ENCODE data around the gene HOXD13. TPM values are rescaled to one million over a fixed set of nuclear protein-coding genes. Genes with fewer than 3 reads are reported as not detected.

HOXD13 gene
- total and polyA plus RNA-seq, 2 donors (not counting 1 experiment from before 2014, with no cell fraction given) = not detected

GRCh38 chr2:176071330-176072291, 20.9 kb upstream of the HOXD13 start:
- Histone ChIP-seq H3K9ac (ENCODE audit: low read length) (no peak overlapping the region), H3K9me3 (ENCODE audit: control extremely low read depth in 1 of 3, control insufficient read depth in 2 of 3, insufficient read depth in 1 of 3, low read length in 2 of 3) (peaks cover 0 to 33% (median 3%) of the 10 kb centered on the region in 3 donors), H3K4me1 (ENCODE audit: control insufficient read depth in 2 of 2, insufficient read depth in 2 of 2, low read length in 2 of 2) (peaks cover 11 to 16% of the 10 kb centered on the region in 2 donors), H3K79me2 (ENCODE audit: control insufficient read depth, insufficient read depth, low read length) (no peaks in the 10 kb centered on the region), H3K27me3 (replicated peaks in 1 of 4; ENCODE audit: control extremely low read depth in 1 of 4, control insufficient read depth in 3 of 4, insufficient read depth in 4 of 4, low read length in 3 of 4) (peaks cover 1 to 96% (median 67%) of the 10 kb centered on the region in 4 experiments), H3K27ac (ENCODE audit: low read length in 2 of 2) (no peak overlapping the region), H3K4me2 (replicated peaks; ENCODE audit: low read depth, low read length, poor library complexity, severe bottlenecking) (no peak overlapping the region), H3K36me3 (replicated peaks in 1 of 2; ENCODE audit: control extremely low read depth in 1 of 2, control insufficient read depth in 1 of 2, extremely low read depth in 1 of 2, insufficient read depth in 2 of 2, low read length in 1 of 2) (no peaks in the 10 kb centered on the region), H3K4me3 (ENCODE audit: control extremely low read depth in 1 of 5, extremely low read depth in 1 of 5, insufficient read depth in 1 of 5, low read depth in 2 of 5, low read length in 4 of 5) (no peak overlapping the region), H4K20me1 (ENCODE audit: control insufficient read depth, insufficient read depth, low read length, poor library complexity, severe bottlenecking) (no peaks in the 10 kb centered on the region), H2AFZ (ENCODE audit: insufficient read depth, low read depth, low read length, poor library complexity, severe bottlenecking) (no peak overlapping the region)
- intact Hi-C loops (cut with micrococcal nuclease) = no loop called here
- WGBS (ENCODE audit: insufficient coverage) = 11% methylated on average over 53 of the region's 58 CpGs
- no peaks in the 10 kb centered on the region for H3K9me3 Mint-ChIP-seq (ENCODE audit: insufficient read depth)
- ChIA-PET CTCF (no interaction called here), POLR2A (no interaction called here)
- H3K27ac Mint-ChIP-seq = no peak overlapping the region
- no peak overlapping the region for H3K4me3 Mint-ChIP-seq
- DNase-seq (no peak), ATAC-seq (ENCODE audit: low read depth) (no peak)
- peaks cover 5% of the 10 kb centered on the region for H3K4me1 Mint-ChIP-seq
- H3K27me3 Mint-ChIP-seq = peaks cover 76% of the 10 kb centered on the region
- TF ChIP-seq CTCF (IDR thresholded peaks at IDR 0.05) = no peak
- TF ChIP-seq EZH2 (IDR thresholded peaks at IDR 0.05; ENCODE audit: borderline replicate concordance, insufficient read depth, low read depth, low read length, poor library complexity, severe bottlenecking) = no peak

GRCh38 chr2:176072292-176072669, 20.2 kb upstream of the HOXD13 start:
- Mint-ChIP-seq H3K4me3 (no peak overlapping the region), H3K9me3 (ENCODE audit: insufficient read depth) (no peaks in the 10 kb centered on the region), H3K27me3 (peaks cover 80% of the 10 kb centered on the region), H3K4me1 (peaks cover 5% of the 10 kb centered on the region), H3K27ac (no peak overlapping the region)
- WGBS (ENCODE audit: insufficient coverage) = 20% methylated on average over 1 of the region's 5 CpGs
- H3K9me3 ChIP-seq (ENCODE audit: control extremely low read depth in 1 of 3, control insufficient read depth in 2 of 3, insufficient read depth in 1 of 3, low read length in 2 of 3) = peaks cover 0 to 31% (median 3%) of the 10 kb centered on the region in 3 donors
- H3K4me2 ChIP-seq (replicated peaks; ENCODE audit: low read depth, low read length, poor library complexity, severe bottlenecking) = no peak overlapping the region
- peaks cover 6 to 14% of the 10 kb centered on the region in 2 donors for H3K4me1 ChIP-seq (ENCODE audit: control insufficient read depth in 2 of 2, insufficient read depth in 2 of 2, low read length in 2 of 2)
- peaks cover 1 to 94% (median 68%) of the 10 kb centered on the region in 4 experiments for H3K27me3 ChIP-seq (replicated peaks in 1 of 4; ENCODE audit: control extremely low read depth in 1 of 4, control insufficient read depth in 3 of 4, insufficient read depth in 4 of 4, low read length in 3 of 4)
- H3K79me2 ChIP-seq (ENCODE audit: control insufficient read depth, insufficient read depth, low read length) = no peaks in the 10 kb centered on the region
- TF ChIP-seq EZH2 (IDR thresholded peaks at IDR 0.05; ENCODE audit: borderline replicate concordance, insufficient read depth, low read depth, low read length, poor library complexity, severe bottlenecking) = no peak
- TF ChIP-seq CTCF (IDR thresholded peaks at IDR 0.05) = no peak
- ATAC-seq (ENCODE audit: low read depth) (no peak), DNase-seq (no peak)
- H3K9ac ChIP-seq (ENCODE audit: low read length) = no peak overlapping the region
- CTCF ChIA-PET = no interaction called here
- H3K36me3 ChIP-seq (replicated peaks in 1 of 2; ENCODE audit: control extremely low read depth in 1 of 2, control insufficient read depth in 1 of 2, extremely low read depth in 1 of 2, insufficient read depth in 2 of 2, low read length in 1 of 2) = no peaks in the 10 kb centered on the region
- H3K27ac ChIP-seq (ENCODE audit: low read length in 2 of 2) = no peak overlapping the region
- no peak overlapping the region for H2AFZ ChIP-seq (ENCODE audit: insufficient read depth, low read depth, low read length, poor library complexity, severe bottlenecking)
- POLR2A ChIA-PET = no interaction called here
- no peaks in the 10 kb centered on the region for H4K20me1 ChIP-seq (ENCODE audit: control insufficient read depth, insufficient read depth, low read length, poor library complexity, severe bottlenecking)
- intact Hi-C loops (cut with micrococcal nuclease) = no loop called here
- no peak overlapping the region for H3K4me3 ChIP-seq (ENCODE audit: control extremely low read depth in 1 of 5, extremely low read depth in 1 of 5, insufficient read depth in 1 of 5, low read depth in 2 of 5, low read length in 4 of 5)

Measured in B cell (primary cell).